ENCODE data around the gene PDE7B. TPM values are rescaled to one million over a fixed set of nuclear protein-coding genes. Genes with fewer than 3 reads are reported as not detected.

The PDE7B gene
- total RNA-seq, 1 donor: 25.3 TPM

- H4K20me1 ChIP-seq (ENCODE audit: insufficient read depth, low read length): no peaks in the 10 kb centered on the region
- TF ChIP-seq, protein P1, sequence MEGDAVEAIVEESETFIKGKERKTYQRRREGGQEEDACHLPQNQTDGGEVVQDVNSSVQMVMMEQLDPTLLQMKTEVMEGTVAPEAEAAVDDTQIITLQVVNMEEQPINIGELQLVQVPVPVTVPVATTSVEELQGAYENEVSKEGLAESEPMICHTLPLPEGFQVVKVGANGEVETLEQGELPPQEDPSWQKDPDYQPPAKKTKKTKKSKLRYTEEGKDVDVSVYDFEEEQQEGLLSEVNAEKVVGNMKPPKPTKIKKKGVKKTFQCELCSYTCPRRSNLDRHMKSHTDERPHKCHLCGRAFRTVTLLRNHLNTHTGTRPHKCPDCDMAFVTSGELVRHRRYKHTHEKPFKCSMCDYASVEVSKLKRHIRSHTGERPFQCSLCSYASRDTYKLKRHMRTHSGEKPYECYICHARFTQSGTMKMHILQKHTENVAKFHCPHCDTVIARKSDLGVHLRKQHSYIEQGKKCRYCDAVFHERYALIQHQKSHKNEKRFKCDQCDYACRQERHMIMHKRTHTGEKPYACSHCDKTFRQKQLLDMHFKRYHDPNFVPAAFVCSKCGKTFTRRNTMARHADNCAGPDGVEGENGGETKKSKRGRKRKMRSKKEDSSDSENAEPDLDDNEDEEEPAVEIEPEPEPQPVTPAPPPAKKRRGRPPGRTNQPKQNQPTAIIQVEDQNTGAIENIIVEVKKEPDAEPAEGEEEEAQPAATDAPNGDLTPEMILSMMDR (IDR thresholded peaks at IDR 0.05; ENCODE audit: extremely low read depth, low read depth, low read length): no peak
- H3K9me3 ChIP-seq (ENCODE audit: low read depth, low read length): no peaks in the 10 kb centered on the region
- no peak for DNase-seq (ENCODE audit: insufficient read length, low spot score, missing footprints)
- no peak overlapping the region for H3K4me3 ChIP-seq (ENCODE audit: insufficient read depth, low read length)
- no peaks in the 10 kb centered on the region for H3K36me3 ChIP-seq (ENCODE audit: insufficient read depth, low read length)
- no peak overlapping the region for H2AFZ ChIP-seq (ENCODE audit: low read length)
- no peaks in the 10 kb centered on the region for H3K27me3 ChIP-seq (ENCODE audit: insufficient read depth, low read length)
- no peak overlapping the region for H3K27ac ChIP-seq (ENCODE audit: low read depth, low read length)
- H3K4me2 ChIP-seq (ENCODE audit: insufficient read depth, low read length): no peak overlapping the region
- H3K4me1 ChIP-seq (ENCODE audit: insufficient read depth, low read length): peaks cover 12% of the 10 kb centered on the region
- H3K79me2 ChIP-seq (ENCODE audit: insufficient read depth, low read length): no peaks in the 10 kb centered on the region
Measured at GRCh38 chr6:135897087-135897486, 45.6 kb downstream of the PDE7B start.

- H4K20me1 ChIP-seq (ENCODE audit: insufficient read depth, low read length): no peaks in the 10 kb centered on the region
- DNase-seq (ENCODE audit: insufficient read length, low spot score, missing footprints): no peak
- peaks cover 53% of the 10 kb centered on the region for H3K4me1 ChIP-seq (ENCODE audit: insufficient read depth, low read length)
- no peaks in the 10 kb centered on the region for H3K27me3 ChIP-seq (ENCODE audit: insufficient read depth, low read length)
- TF ChIP-seq, protein P1 (IDR thresholded peaks at IDR 0.05; ENCODE audit: extremely low read depth, low read depth, low read length): no peak
- H3K27ac ChIP-seq (ENCODE audit: low read depth, low read length): peak overlapping the region; percentile 94
- peak overlapping the region; percentile 89 for H2AFZ ChIP-seq (ENCODE audit: low read length)
- H3K9me3 ChIP-seq (ENCODE audit: low read depth, low read length): no peaks in the 10 kb centered on the region
- H3K4me3 ChIP-seq (ENCODE audit: insufficient read depth, low read length): peak overlapping the region; percentile 62
- H3K79me2 ChIP-seq (ENCODE audit: insufficient read depth, low read length): no peaks in the 10 kb centered on the region
- H3K36me3 ChIP-seq (ENCODE audit: insufficient read depth, low read length): no peaks in the 10 kb centered on the region
- peak overlapping the region; percentile 84 for H3K4me2 ChIP-seq (ENCODE audit: insufficient read depth, low read length)
Measured at GRCh38 chr6:135901774-135902524, 50.4 kb downstream of the PDE7B start.

- Histone ChIP-seq H3K27me3 (ENCODE audit: insufficient read depth, low read length) (no peaks in the 10 kb centered on the region), H4K20me1 (ENCODE audit: insufficient read depth, low read length) (no peaks in the 10 kb centered on the region), H3K4me1 (ENCODE audit: insufficient read depth, low read length) (peaks cover 56% of the 10 kb centered on the region), H2AFZ (ENCODE audit: low read length) (no peak overlapping the region), H3K79me2 (ENCODE audit: insufficient read depth, low read length) (no peaks in the 10 kb centered on the region), H3K36me3 (ENCODE audit: insufficient read depth, low read length) (no peaks in the 10 kb centered on the region), H3K27ac (ENCODE audit: low read depth, low read length) (peak overlapping the region; percentile 94), H3K9me3 (ENCODE audit: low read depth, low read length) (no peaks in the 10 kb centered on the region), H3K4me2 (ENCODE audit: insufficient read depth, low read length) (peak overlapping the region; percentile 84), H3K4me3 (ENCODE audit: insufficient read depth, low read length) (no peak overlapping the region)
- no peak for DNase-seq (ENCODE audit: insufficient read length, low spot score, missing footprints)
- TF ChIP-seq, protein P1 (IDR thresholded peaks at IDR 0.05; ENCODE audit: extremely low read depth, low read depth, low read length): no peak
Measured at GRCh38 chr6:135902756-135903331, 51.3 kb downstream of the PDE7B start.

GRCh38 chr6:135904666-135905065 lies 53.2 kb downstream of the PDE7B start:
- Histone ChIP-seq H3K36me3 (ENCODE audit: insufficient read depth, low read length) (no peaks in the 10 kb centered on the region), H3K27me3 (ENCODE audit: insufficient read depth, low read length) (no peaks in the 10 kb centered on the region), H3K4me3 (ENCODE audit: insufficient read depth, low read length) (no peak overlapping the region), H3K79me2 (ENCODE audit: insufficient read depth, low read length) (no peaks in the 10 kb centered on the region), H2AFZ (ENCODE audit: low read length) (no peak overlapping the region), H3K4me1 (ENCODE audit: insufficient read depth, low read length) (peaks cover 56% of the 10 kb centered on the region), H4K20me1 (ENCODE audit: insufficient read depth, low read length) (no peaks in the 10 kb centered on the region), H3K4me2 (ENCODE audit: insufficient read depth, low read length) (no peak overlapping the region), H3K27ac (ENCODE audit: low read depth, low read length) (peak overlapping the region; percentile 89), H3K9me3 (ENCODE audit: low read depth, low read length) (no peaks in the 10 kb centered on the region)
- TF ChIP-seq, protein P1 (IDR thresholded peaks at IDR 0.05; ENCODE audit: extremely low read depth, low read depth, low read length): no peak
- DNase-seq (ENCODE audit: insufficient read length, low spot score, missing footprints): no peak

Measured in osteoblast (primary cell).